Endodermal cell (in vitro differentiated cells): ENCODE results near the gene TNRC6C. TPM values are rescaled to one million over a fixed set of nuclear protein-coding genes. Genes with fewer than 3 reads are reported as not detected.
A peak's percentile ranks its signal among the peaks of the same experiment; 100 is the strongest.
"Not testable (repeated sequence)": the region's sequence is repeated elsewhere in the genome, so short reads cannot be mapped to it uniquely, and the experiment has no call there.

ENCODE experiments used
- DNase-seq: peaks from one replicate; pipeline ENCODE4 v3.0.0-alpha.2; 2017
- H3K27ac ChIP-seq: 2 replicates; pipeline ENCODE4 v1.5.1; 2013; ENCODE audit warnings: mild to moderate bottlenecking, low read depth, low read length, moderate library complexity
- H3K27me3 ChIP-seq: 2 replicates; pipeline ENCODE4 v1.6.1; 2013; ENCODE audit warnings: mild to moderate bottlenecking, low read length, moderate library complexity; ENCODE audit not compliant: insufficient read depth, control insufficient read depth, poor library complexity, severe bottlenecking
- H3K36me3 ChIP-seq: 2 replicates; pipeline ENCODE4 v1.7.0; 2013; ENCODE audit warnings: mild to moderate bottlenecking, low read length, moderate library complexity; ENCODE audit not compliant: control insufficient read depth, insufficient read depth
- H3K4me1 ChIP-seq: one replicate; pipeline ENCODE4 v1.7.0; 2013; ENCODE audit warnings: low read length; ENCODE audit not compliant: control insufficient read depth, insufficient read depth
- H3K4me3 ChIP-seq: 2 replicates; pipeline ENCODE4 v1.5.1; 2013; ENCODE audit warnings: mild to moderate bottlenecking, low read length, moderate library complexity
- H3K9ac ChIP-seq: 2 replicates; pipeline ENCODE4 v1.6.1; 2013; ENCODE audit warnings: mild to moderate bottlenecking, low read length, moderate library complexity; ENCODE audit not compliant: poor library complexity, severe bottlenecking; ENCODE audit errors: extremely low read depth
- H3K9me3 ChIP-seq: 2 replicates; pipeline ENCODE4 v1.6.1; 2013; ENCODE audit warnings: mild to moderate bottlenecking, low read length, moderate library complexity; ENCODE audit not compliant: control insufficient read depth
- H3K27ac Mint-ChIP-seq: 2 replicates; pipeline ENCODE4 v1.8.0; 2020; ENCODE audit warnings: mixed read lengths
- H3K27me3 Mint-ChIP-seq: 2 replicates; pipeline ENCODE4 v1.8.0; 2021; ENCODE audit warnings: mild to moderate bottlenecking, mixed read lengths; ENCODE audit not compliant: insufficient read depth
- H3K36me3 Mint-ChIP-seq: 2 replicates; pipeline ENCODE4 v1.8.0; 2020; ENCODE audit warnings: low read depth, mixed read lengths
- H3K4me1 Mint-ChIP-seq: 2 replicates; pipeline ENCODE4 v1.8.0; 2020; ENCODE audit warnings: mixed read lengths
- H3K4me3 Mint-ChIP-seq: 2 replicates; pipeline ENCODE4 v1.8.0; 2020; ENCODE audit warnings: mild to moderate bottlenecking, moderate library complexity, mixed read lengths
- H3K9me3 Mint-ChIP-seq: 2 replicates; pipeline ENCODE4 v1.8.0; 2020; ENCODE audit warnings: mild to moderate bottlenecking, mixed read lengths
- CTCF ChIP-seq: fragments of 200-600 bp; sonication (generic); conservative IDR thresholded peaks from 2 replicates; pipeline ENCODE4 v1.5.0; 2021; ENCODE audit warnings: antibody characterized with exemption, mild to moderate bottlenecking
- WGBS, 2 experiments: methylation state at CpG; one replicate each; pipeline versions ENCODE4 v1.1.5 to v1.1.7; 2013; ENCODE audit warnings: missing lambda C conversion rate in 2 of 2, mixed read lengths in 1 of 2; ENCODE audit not compliant: insufficient coverage in 1 of 2, insufficient read length in 1 of 2; 5-methylcytosine and 5-hydroxymethylcytosine counted together
- total RNA-seq, 2 donors: library from RNA; stranded (reverse); fragmentation: NEBNext Ultra II Directional in 1 of 2; extraction: Animal tissue kit (Norgen Biotek cat#: 25700) in 1 of 2; gene quantifications; 2 replicates in 1 of 2; 3 replicates in 1 of 2; pipeline ENCODE4 v1.2.1, GENCODE V29; 2021

The TNRC6C gene
- total RNA-seq, 2 donors from 2014 or later: 22.4 to 40.2 TPM

GRCh38 chr17:77968788-77969187 lies 10.3 kb downstream of the TNRC6C start:
- Mint-ChIP-seq H3K27ac (no peak overlapping the region), H3K36me3 (no peaks in the 10 kb centered on the region), H3K4me3 (no peak overlapping the region), H3K4me1 (peaks cover 14% of the 10 kb centered on the region), H3K9me3 (no peaks in the 10 kb centered on the region), H3K27me3 (no peaks in the 10 kb centered on the region)
- H3K4me1 ChIP-seq: no peaks in the 10 kb centered on the region
- no peak for TF ChIP-seq CTCF
- no peaks in the 10 kb centered on the region for H3K9me3 ChIP-seq
- no peak overlapping the region for H3K27ac ChIP-seq
- H3K36me3 ChIP-seq: no peaks in the 10 kb centered on the region
- DNase-seq: peak; percentile 14
- WGBS, 2 experiments: 97 to 100% methylated on average over 3 of the region's 3 CpGs
- no peaks in the 10 kb centered on the region for H3K27me3 ChIP-seq
- H3K9ac ChIP-seq: no peak overlapping the region
- no peak overlapping the region for H3K4me3 ChIP-seq

- DNase-seq, H3K27ac Mint-ChIP-seq, H3K4me3 ChIP-seq, H3K27me3 ChIP-seq, H3K36me3 ChIP-seq, H3K27ac ChIP-seq, H3K9me3 ChIP-seq, H3K4me3 Mint-ChIP-seq, H3K9ac ChIP-seq, H3K4me1 ChIP-seq, H3K9me3 Mint-ChIP-seq, H3K27me3 Mint-ChIP-seq, H3K36me3 Mint-ChIP-seq: not testable (repeated sequence)
- H3K4me1 Mint-ChIP-seq: peaks cover 24% of the 10 kb centered on the region
- TF ChIP-seq CTCF: peak; percentile 62
- 79 to 80% methylated on average over 1 to 2 of the region's 3 CpGs for WGBS, 2 experiments
Measured at GRCh38 chr17:77972271-77972670, 13.8 kb downstream of the TNRC6C start.

- H3K36me3 ChIP-seq: no peaks in the 10 kb centered on the region
- DNase-seq: peak; percentile 17
- WGBS, 2 experiments: 67 to 100% methylated on average over 1 to 2 of the region's 2 CpGs
- TF ChIP-seq CTCF: no peak
- H3K4me3 ChIP-seq: no peak overlapping the region
- no peaks in the 10 kb centered on the region for H3K9me3 ChIP-seq
- no peak overlapping the region for H3K27ac ChIP-seq
- Mint-ChIP-seq H3K27me3 (no peaks in the 10 kb centered on the region), H3K4me1 (peaks cover 32% of the 10 kb centered on the region), H3K9me3 (no peaks in the 10 kb centered on the region), H3K4me3 (no peak overlapping the region), H3K27ac (no peak overlapping the region), H3K36me3 (no peaks in the 10 kb centered on the region)
- no peak overlapping the region for H3K9ac ChIP-seq
- no peaks in the 10 kb centered on the region for H3K4me1 ChIP-seq
- H3K27me3 ChIP-seq: no peaks in the 10 kb centered on the region
Measured at GRCh38 chr17:77973953-77974352, 15.4 kb downstream of the TNRC6C start.
